Activated CD4-positive, alpha-beta T cell treated with anti-CD3 and anti-CD28 coated beads, Interleukin-2, amount 10 ng/mL, durations not matched to agents 7 days and 5 days (primary cell): ENCODE results near the gene MORN5. TPM values are rescaled to one million over a fixed set of nuclear protein-coding genes. Genes with fewer than 3 reads are reported as not detected.
"Not testable (repeated sequence)": the region's sequence is repeated elsewhere in the genome, so short reads cannot be mapped to it uniquely, and the experiment has no call there.

ENCODE experiments used
- CTCF ChIA-PET: fragments of 350-600 bp; sonication (Branson Sonifier 250); formaldehyde crosslinking; loops from one replicate; lab custom pipeline; 2021; ENCODE audit warnings: antibody characterized with exemption; lab: Charles Lee
- POLR2A ChIA-PET: fragments of 350-600 bp; sonication (Branson Sonifier 250); formaldehyde crosslinking; loops from one replicate; lab custom pipeline; 2021; ENCODE audit warnings: antibody characterized with exemption; lab: Charles Lee
- DNase-seq: peaks from one replicate; pipeline ENCODE4 v3.0.0-alpha.2; 2020
- H3K27ac Mint-ChIP-seq: one replicate; pipeline ENCODE4 v1.8.0; 2021; ENCODE audit warnings: mild to moderate bottlenecking, moderate library complexity, mixed read lengths
- H3K27me3 Mint-ChIP-seq: one replicate; pipeline ENCODE4 v1.8.0; 2021; ENCODE audit warnings: mixed read lengths
- H3K36me3 Mint-ChIP-seq: one replicate; pipeline ENCODE4 v1.8.0; 2021; ENCODE audit warnings: low read depth, mixed read lengths
- H3K4me1 Mint-ChIP-seq: one replicate; pipeline ENCODE4 v1.8.0; 2021; ENCODE audit warnings: mixed read lengths
- H3K4me3 Mint-ChIP-seq: one replicate; pipeline ENCODE4 v1.8.0; 2021; ENCODE audit warnings: mild to moderate bottlenecking, moderate library complexity, mixed read lengths
- H3K9me3 Mint-ChIP-seq: one replicate; pipeline ENCODE4 v1.8.0; 2021; ENCODE audit warnings: mixed read lengths
- total RNA-seq, 2 experiments: library from RNA; stranded (reverse); gene quantifications; one replicate each; pipeline ENCODE4 v1.2.3, GENCODE V29; 2021

The MORN5 gene
- total RNA-seq = not detected

DNA sequence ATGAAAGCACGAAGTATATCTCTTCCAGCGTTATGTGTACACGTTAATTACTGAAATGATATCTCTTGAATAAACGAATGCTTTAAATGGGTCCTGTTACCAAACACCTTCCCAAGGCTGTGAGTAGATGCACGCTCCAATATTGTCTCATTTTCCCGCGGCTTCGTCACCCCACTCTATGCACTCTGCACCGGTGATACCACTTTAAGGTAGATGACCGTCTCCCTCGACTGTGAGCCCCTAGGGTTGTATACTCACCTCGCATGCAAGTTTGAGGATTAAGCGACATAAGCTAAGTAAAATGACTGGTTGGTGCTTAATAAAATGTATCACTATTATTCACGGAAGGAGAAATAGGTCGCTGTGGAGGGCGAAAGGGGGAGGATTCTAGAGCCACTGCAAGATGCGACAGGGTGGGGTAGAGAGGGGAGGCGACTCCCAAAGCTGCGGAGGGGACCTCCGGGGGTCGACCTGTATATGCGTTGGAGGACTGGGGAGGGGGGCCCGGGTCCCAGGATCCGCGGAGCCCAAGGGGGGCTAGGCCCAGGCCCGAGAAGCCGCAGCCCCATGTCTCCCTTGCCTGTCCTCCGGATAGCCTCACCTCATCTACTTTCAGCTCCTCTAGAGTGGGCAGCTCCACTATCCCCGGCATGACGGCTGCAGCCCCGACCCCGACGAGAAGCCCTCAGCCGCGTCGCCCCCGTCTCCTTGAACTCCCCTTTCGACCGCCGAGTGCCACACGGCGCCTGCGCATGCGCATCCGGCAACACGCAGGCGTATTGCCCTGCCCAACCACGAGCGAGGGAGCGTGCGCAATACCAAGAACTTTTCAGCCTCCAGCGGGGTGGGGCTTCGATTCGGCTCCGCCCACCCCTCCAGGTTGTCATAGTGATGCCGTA lies at the start of gene MORN5, which contains the start of gene NDUFA8:
Gene MORN5 (plus strand): TSS at position 883 of the 899 bp plus-strand sequence. CDS start 65 bp downstream, outside the sequence.
Gene NDUFA8 (minus strand): TSS at position 754 of the 899 bp plus-strand sequence. CDS start 102 bp downstream, at position 652.
- Mint-ChIP-seq H3K27me3 (peaks cover 17% of the 10 kb centered on the region), H3K27ac (peak within 1 kb of the TSS; percentile 88), H3K4me1 (peaks cover 35% of the 10 kb centered on the region), H3K4me3 (peak within 1 kb of the TSS; percentile 88), H3K36me3 (peaks cover 3% of the 10 kb centered on the region), H3K9me3 (peaks cover 6% of the 10 kb centered on the region)
- CTCF ChIA-PET = interaction anchor here (0.6 to 1.0 kb wide), 3 partner anchors 13 to 707 kb away, joined by 3 to 4 read pairs (median 3); no protein-coding TSS in a partner anchor
- POLR2A ChIA-PET = no interaction called here
- peak; percentile 96 for DNase-seq

DNA sequence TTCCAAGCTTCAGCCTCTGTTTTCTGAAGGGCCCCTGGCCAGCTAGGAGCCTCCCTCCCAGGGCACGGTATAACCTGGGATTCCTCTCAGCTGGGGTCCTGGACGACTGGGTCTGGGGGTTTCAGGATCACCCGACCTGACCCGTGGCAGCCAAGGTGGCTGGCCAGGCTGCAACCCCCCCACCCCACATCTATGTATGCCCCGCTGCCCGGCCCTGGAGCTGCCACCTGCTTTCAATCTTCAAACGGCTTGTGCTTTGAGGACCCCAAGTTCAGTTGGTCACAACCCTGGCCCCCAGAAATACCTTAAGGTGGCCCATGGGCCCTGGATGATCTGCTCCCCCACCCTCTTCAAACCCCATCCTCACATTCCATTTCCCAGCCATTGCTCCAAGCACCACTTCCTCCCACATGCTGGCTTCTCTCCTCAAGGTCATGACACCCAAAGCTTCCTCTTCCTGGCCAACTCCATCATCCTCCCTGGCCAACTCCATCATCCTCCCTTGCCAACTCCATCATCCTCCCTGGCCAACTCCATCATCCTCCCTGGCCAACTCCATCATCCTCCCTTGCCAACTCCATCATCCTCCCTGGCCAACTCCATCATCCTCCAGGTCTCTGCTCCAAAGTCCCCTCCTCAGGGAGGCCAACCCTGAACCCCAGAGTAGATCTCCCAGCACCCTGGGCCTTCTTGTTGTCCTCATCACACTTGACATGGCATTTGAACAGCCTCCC lies 49.4 kb upstream of the MORN5 start:
- CTCF ChIA-PET = interaction anchor here (1.9 kb wide), 1 partner anchor 11 kb away, joined by 5 read pairs; no protein-coding TSS in a partner anchor
- Mint-ChIP-seq H3K4me1 (no peaks in the 10 kb centered on the region), H3K9me3 (no peaks in the 10 kb centered on the region), H3K27ac (no peak overlapping the region), H3K4me3 (no peak overlapping the region), H3K36me3 (no peaks in the 10 kb centered on the region), H3K27me3 (no peaks in the 10 kb centered on the region)
- POLR2A ChIA-PET = no interaction called here
- DNase-seq = no peak

GRCh38 chr9:122111413-122112085 lies 48.2 kb upstream of the MORN5 start:
- Mint-ChIP-seq H3K9me3 (no peaks in the 10 kb centered on the region), H3K4me1 (no peaks in the 10 kb centered on the region), H3K27me3 (no peaks in the 10 kb centered on the region), H3K27ac (no peak overlapping the region), H3K36me3 (no peaks in the 10 kb centered on the region), H3K4me3 (no peak overlapping the region)
- ChIA-PET CTCF (interaction anchor here (0.6 to 1.9 kb wide), 3 partner anchors 13 to 370 kb away, joined by 3 to 5 read pairs (median 4); no protein-coding TSS in a partner anchor), POLR2A (no interaction called here)
- DNase-seq = no peak

- H3K9me3 Mint-ChIP-seq = no peaks in the 10 kb centered on the region
- ChIA-PET POLR2A (interaction anchor here (0.6 kb wide), 1 partner anchor 239 kb away, joined by 4 read pairs; no protein-coding TSS in a partner anchor), CTCF (interaction anchor here (1.9 kb wide), 1 partner anchor 13 kb away, joined by 5 read pairs; no protein-coding TSS in a partner anchor)
- no peaks in the 10 kb centered on the region for H3K36me3 Mint-ChIP-seq
- no peak overlapping the region for H3K4me3 Mint-ChIP-seq
- no peaks in the 10 kb centered on the region for H3K4me1 Mint-ChIP-seq
- no peaks in the 10 kb centered on the region for H3K27me3 Mint-ChIP-seq
- H3K27ac Mint-ChIP-seq = no peak overlapping the region
- DNase-seq = no peak
Measured at GRCh38 chr9:122112238-122112637, 47.5 kb upstream of the MORN5 start.

- ChIA-PET CTCF (interaction anchor here (0.7 kb wide), 1 partner anchor 32 kb away, joined by 3 read pairs; no protein-coding TSS in a partner anchor), POLR2A (no interaction called here)
- Mint-ChIP-seq H3K4me1 (no peaks in the 10 kb centered on the region), H3K36me3 (no peaks in the 10 kb centered on the region), H3K4me3 (no peak overlapping the region), H3K27ac (no peak overlapping the region), H3K9me3 (no peaks in the 10 kb centered on the region), H3K27me3 (no peaks in the 10 kb centered on the region)
- DNase-seq = no peak
Measured at GRCh38 chr9:122113574-122113973, 46.1 kb upstream of the MORN5 start.

GRCh38 chr9:122115176-122116035 lies 44.3 kb upstream of the MORN5 start:
- Mint-ChIP-seq H3K4me3 (no peak overlapping the region), H3K9me3 (no peaks in the 10 kb centered on the region), H3K27me3 (no peaks in the 10 kb centered on the region), H3K36me3 (no peaks in the 10 kb centered on the region), H3K27ac (no peak overlapping the region), H3K4me1 (no peaks in the 10 kb centered on the region)
- no peak for DNase-seq
- ChIA-PET POLR2A (no interaction called here), CTCF (interaction anchor here (2.0 kb wide), 1 partner anchor 10 kb away, joined by 8 read pairs; no protein-coding TSS in a partner anchor)

GRCh38 chr9:122116040-122116439 lies 43.7 kb upstream of the MORN5 start:
- no peak for DNase-seq
- Mint-ChIP-seq H3K9me3 (no peaks in the 10 kb centered on the region), H3K36me3 (no peaks in the 10 kb centered on the region), H3K4me3 (no peak overlapping the region), H3K27me3 (no peaks in the 10 kb centered on the region), H3K27ac (no peak overlapping the region), H3K4me1 (no peaks in the 10 kb centered on the region)
- ChIA-PET POLR2A (no interaction called here), CTCF (interaction anchor here (1.3 to 2.0 kb wide), 2 partner anchors 9 to 223 kb away, joined by 3 to 8 read pairs; no protein-coding TSS in a partner anchor)

DNA sequence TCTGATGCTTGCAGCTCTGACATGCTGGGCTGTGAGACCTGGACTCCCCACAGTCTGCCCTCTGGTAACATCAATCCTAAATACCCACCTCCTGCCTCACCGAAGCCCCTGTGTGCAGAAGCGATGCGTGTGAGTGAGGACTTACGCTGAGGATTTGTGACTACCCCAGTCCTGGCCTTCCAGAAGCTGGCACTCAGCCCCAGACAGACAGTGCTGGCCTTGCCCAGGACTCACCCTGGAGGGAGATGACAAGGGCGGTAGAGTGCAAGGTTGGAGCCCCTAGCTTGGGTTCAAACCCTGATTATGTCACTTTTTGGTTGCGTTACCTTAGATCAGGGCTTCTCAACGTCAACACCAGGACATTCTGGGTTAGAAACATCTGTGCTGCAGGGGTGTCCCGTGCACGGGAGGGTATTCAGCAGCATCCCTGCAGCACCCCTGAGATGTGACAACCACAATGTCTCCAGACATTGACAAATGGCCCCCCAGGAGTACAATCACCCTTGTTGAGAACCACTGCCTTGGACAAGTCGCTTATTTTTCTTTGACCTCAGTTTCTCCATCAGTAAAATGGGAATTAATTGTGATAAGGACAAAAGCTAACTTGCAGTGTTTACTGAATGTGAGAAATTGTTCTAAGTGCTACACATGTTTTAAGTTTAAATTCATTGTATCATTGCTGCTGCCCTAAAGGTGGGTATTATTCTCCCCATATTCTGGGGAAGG lies 43.1 kb upstream of the MORN5 start:
- H3K27me3 Mint-ChIP-seq = no peaks in the 10 kb centered on the region
- H3K4me1 Mint-ChIP-seq = no peaks in the 10 kb centered on the region
- no peaks in the 10 kb centered on the region for H3K9me3 Mint-ChIP-seq
- CTCF ChIA-PET = interaction anchor here (1.3 to 2.0 kb wide), 2 partner anchors 9 to 223 kb away, joined by 3 to 8 read pairs; no protein-coding TSS in a partner anchor
- no peak overlapping the region for H3K4me3 Mint-ChIP-seq
- no peaks in the 10 kb centered on the region for H3K36me3 Mint-ChIP-seq
- POLR2A ChIA-PET = no interaction called here
- DNase-seq = no peak
- no peak overlapping the region for H3K27ac Mint-ChIP-seq

- not testable (repeated sequence) for H3K27me3 Mint-ChIP-seq, H3K9me3 Mint-ChIP-seq, H3K4me3 Mint-ChIP-seq
Measured at GRCh38 chr9:122117241-122117640, 42.5 kb upstream of the MORN5 start.

GRCh38 chr9:122118343-122119165 lies 41.2 kb upstream of the MORN5 start:
- no peaks in the 10 kb centered on the region for H3K9me3 Mint-ChIP-seq
- ChIA-PET CTCF (no interaction called here), POLR2A (no interaction called here)
- H3K4me1 Mint-ChIP-seq = no peaks in the 10 kb centered on the region
- DNase-seq = no peak
- H3K4me3 Mint-ChIP-seq = no peak overlapping the region
- H3K27me3 Mint-ChIP-seq = no peaks in the 10 kb centered on the region
- H3K27ac Mint-ChIP-seq = no peak overlapping the region
- no peaks in the 10 kb centered on the region for H3K36me3 Mint-ChIP-seq

More at GRCh38 chr9:122117241-122117640, 42.5 kb upstream of the MORN5 start:
- CTCF ChIA-PET = interaction anchor here (1.3 kb wide), 1 partner anchor 222 kb away, joined by 3 read pairs; no protein-coding TSS in a partner anchor
- POLR2A ChIA-PET, H3K4me1 Mint-ChIP-seq, H3K27ac Mint-ChIP-seq, DNase-seq, H3K36me3 Mint-ChIP-seq: not testable (repeated sequence)
